Retina (tissue), 1 donor: ENCODE measurements around the gene RBFA.

ENCODE experiments used
- DNase-seq: peaks from one replicate; pipeline ENCODE4 v3.0.0-alpha.2; 2016

The RBFA gene

GRCh38 chr18:80076379-80076778 is 42.1 kb downstream of the RBFA start:
- DNase-seq, result no peak

- DNase-seq, result no peak
These were observed 43.6 kb downstream of the RBFA start for GRCh38 chr18:80077873-80078272.
